GM18909 (cell line): ENCODE results near the gene BEST2.

Experiments
- ATAC-seq: cut with Tn5 transposase; IDR thresholded peaks from one replicate; pipeline ENCODE4 v1.9.1; 2021; ENCODE audit warnings: mild to moderate bottlenecking; ENCODE audit not compliant: unreplicated experiment, poor library complexity

Gene BEST2

GRCh38 chr19:12727745-12728433, 23.7 kb upstream of the BEST2 start:
- no peak for ATAC-seq

- no peak for ATAC-seq
Observed at GRCh38 chr19:12730064-12730463, 21.5 kb upstream of the BEST2 start.

- no peak for ATAC-seq
Observed at GRCh38 chr19:12731337-12731736, 20.3 kb upstream of the BEST2 start.

GRCh38 chr19:12733369-12734214, 18.0 kb upstream of the BEST2 start:
- no peak for ATAC-seq

DNA sequence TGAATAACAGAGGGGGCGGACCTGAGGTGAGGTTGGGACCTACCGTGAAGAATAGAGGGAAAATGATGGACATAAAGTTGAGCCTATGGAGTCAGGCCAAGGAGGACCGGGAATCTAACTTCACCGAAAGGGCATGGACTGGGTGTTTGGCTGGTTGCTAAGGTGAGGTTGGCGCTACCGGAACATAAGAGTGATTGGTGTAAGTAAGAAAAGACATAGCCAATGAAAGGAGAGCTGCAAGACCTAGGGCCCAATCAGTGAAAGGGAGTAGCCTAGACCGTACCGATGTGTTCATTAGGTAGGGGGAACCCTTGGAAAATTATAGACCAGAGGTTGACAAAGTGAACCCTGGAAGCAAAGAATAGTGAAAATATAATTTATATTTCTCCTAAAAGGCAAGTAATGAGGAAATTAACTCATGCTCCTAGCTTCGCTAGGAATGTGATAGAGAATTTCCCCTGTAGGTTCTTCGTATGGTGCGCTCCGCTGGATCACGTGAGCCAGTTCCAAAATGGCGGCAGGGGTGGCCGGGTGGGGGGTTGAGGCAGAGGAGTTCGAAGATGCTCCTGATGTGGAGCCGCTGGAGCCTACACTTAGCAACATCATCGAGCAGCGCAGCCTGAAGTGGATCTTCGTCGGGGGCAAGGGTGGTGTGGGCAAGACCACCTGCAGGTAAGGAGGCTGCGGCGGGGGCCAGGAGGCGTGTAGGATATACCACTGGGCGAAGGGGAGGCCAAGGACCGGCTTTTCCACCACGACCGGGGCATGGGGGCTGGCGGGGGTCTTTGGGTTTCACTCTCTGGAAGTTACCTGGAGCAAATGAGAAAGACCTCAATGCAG, 14.4 kb upstream of the BEST2 start, which contains the start of gene GET3:
Gene GET3 (plus strand): TSS at position 503 of the 840 bp plus-strand sequence. CDS start 9 bp downstream, at position 512.
- ATAC-seq, result peak; percentile 70

DNA sequence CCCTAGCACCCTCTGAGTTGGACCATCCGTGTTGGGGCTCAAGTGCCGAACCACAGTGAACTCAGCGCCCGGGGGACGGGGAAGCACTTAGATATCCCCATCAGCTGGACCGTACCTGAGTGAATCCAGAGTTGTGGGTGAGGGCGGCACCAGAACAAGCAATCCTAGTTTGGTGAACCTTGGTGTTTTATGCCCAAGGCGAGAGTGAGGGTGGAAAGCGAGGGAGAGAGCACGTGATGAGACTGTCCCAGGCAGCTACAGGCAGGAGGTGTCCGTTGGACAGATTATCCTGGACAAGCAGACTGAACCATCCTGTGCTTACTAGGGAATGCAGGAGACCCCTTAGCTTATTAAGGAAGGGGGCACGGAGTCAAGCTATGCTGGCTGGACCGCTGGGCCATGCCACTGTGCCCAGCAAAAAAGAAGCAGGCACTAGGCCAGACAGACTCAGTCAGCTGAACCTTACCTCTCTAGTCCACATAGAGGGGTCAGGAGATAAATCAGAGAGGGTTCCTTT, 13.7 kb upstream of the BEST2 start:
- no peak for ATAC-seq

- ATAC-seq, result no peak
Observed at GRCh38 chr19:12745166-12745897, 6.3 kb upstream of the BEST2 start.

GRCh38 chr19:12748489-12748888, 3.1 kb upstream of the BEST2 start:
- ATAC-seq, result no peak

GRCh38 chr19:12749938-12750521, 1.6 kb upstream of the BEST2 start:
- ATAC-seq, result no peak

DNA sequence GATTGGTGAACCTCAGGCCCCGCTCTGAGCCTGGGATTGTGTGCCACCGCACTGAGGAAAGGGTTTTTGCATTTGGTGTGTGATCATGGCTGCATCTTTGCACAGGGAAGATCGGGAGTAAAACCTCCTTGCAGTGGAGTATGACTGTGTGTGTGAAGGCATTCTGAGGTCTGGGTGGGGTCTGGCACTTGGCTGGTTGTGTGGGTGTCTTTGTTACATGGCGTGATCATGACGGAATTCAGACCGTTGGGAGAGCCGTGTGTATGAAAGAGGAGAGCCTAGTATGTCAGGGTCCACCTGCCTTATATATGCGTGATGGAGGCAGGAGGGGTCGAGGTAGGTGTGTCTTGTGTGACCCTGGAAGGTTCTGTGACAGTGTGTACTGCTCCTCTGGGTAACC, 740 bp upstream of the BEST2 start:
- no peak for ATAC-seq

- ATAC-seq, result no peak
Observed at GRCh38 chr19:12752056-12752781, 628 bp downstream of the BEST2 start.

GRCh38 chr19:12754465-12755196, 3.0 kb downstream of the BEST2 start:
- no peak for ATAC-seq

GRCh38 chr19:12756150-12756883, 4.7 kb downstream of the BEST2 start:
- ATAC-seq, result no peak

DNA sequence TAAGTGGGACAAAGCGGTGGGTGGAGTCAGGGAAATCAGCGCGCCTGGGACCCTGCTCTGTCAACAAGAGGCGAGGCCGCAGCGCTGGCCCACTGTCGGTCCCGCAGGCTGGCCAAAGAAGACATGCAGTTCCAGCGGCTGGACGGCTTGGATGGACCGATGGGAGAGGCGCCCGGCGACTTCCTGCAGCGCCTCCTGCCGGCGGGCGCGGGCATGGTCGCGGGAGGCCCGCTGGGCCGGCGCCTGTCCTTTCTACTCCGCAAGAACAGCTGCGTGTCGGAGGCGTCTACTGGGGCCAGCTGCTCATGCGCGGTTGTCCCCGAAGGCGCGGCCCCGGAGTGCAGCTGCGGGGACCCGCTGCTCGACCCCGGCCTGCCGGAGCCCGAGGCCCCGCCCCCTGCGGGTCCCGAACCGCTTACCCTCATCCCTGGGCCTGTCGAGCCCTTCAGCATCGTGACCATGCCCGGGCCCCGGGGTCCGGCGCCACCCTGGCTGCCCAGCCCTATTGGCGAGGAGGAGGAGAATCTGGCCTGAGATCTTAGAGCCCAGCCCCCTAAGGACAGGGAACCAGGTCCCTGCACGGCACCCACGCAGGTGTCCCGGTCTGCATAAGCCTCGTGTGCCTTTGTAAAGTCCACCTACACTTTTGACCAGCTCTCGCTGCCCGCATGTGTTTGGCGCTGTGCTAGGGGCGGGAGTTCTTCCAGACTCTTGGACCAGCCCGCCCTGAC, 6.1 kb downstream of the BEST2 start:
- ATAC-seq, result no peak

- no peak for ATAC-seq
Observed at GRCh38 chr19:12759686-12760085, 8.1 kb downstream of the BEST2 start.

GRCh38 chr19:12763100-12763499, 11.5 kb downstream of the BEST2 start:
- no peak for ATAC-seq

GRCh38 chr19:12764698-12765097, 13.1 kb downstream of the BEST2 start:
- ATAC-seq, result no peak
